GM18868 (cell line): ENCODE measurements around the gene CADM1.
A peak's percentile ranks its signal among the peaks of the same experiment; 100 is the strongest.

Experiments
- ATAC-seq: cut with Tn5 transposase; IDR thresholded peaks from one replicate; pipeline ENCODE4 v1.9.1; 2021; ENCODE audit warnings: mild to moderate bottlenecking, moderate library complexity; ENCODE audit not compliant: unreplicated experiment

The CADM1 gene

DNA sequence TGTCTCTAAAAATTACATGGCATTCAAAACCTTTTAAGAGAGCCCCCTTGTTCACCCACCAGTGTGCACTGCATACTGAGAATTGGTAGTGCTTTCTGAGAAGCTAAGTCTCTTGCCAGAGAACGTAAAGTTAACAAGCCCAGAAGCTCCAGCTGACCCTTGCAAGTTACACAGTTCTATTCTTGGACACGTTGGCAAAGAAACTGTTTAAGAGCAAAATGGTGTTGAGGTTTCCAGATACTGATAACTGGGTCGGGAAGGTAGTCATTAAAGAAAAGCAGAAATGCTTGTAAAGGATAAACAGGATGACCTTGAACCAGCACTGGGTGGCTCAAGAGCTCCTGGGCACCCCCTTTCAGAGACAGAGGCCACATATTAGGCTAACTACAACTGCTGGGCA is 284.8 kb downstream of the CADM1 start:
- ATAC-seq = no peak

DNA sequence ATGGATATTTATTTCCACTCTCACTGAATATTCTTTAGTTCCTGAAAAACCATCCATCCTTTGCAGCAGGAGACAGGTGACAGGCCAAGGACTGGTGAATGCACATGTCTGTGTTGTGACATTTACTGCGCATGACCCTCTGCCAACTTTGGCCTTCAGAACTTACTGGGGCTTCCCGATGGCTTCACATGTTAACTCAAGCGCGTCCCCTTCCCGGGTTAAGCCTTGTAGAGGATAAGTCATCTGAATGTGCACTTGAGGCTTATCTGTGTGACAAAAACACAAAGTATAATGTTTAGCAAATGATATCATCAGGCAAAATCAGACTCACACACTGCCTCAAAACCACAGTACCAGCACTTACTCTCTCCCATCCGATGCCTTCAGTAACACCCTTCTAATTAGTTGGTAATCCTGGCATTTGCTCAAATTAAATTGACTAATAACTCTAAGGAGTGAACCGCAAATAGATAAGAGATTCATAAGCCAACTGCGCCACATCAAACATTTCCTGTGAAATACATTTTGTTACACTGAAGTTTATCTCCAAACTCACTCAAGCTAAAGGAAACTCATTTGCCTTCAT is 286.4 kb downstream of the CADM1 start:
- ATAC-seq = no peak

DNA sequence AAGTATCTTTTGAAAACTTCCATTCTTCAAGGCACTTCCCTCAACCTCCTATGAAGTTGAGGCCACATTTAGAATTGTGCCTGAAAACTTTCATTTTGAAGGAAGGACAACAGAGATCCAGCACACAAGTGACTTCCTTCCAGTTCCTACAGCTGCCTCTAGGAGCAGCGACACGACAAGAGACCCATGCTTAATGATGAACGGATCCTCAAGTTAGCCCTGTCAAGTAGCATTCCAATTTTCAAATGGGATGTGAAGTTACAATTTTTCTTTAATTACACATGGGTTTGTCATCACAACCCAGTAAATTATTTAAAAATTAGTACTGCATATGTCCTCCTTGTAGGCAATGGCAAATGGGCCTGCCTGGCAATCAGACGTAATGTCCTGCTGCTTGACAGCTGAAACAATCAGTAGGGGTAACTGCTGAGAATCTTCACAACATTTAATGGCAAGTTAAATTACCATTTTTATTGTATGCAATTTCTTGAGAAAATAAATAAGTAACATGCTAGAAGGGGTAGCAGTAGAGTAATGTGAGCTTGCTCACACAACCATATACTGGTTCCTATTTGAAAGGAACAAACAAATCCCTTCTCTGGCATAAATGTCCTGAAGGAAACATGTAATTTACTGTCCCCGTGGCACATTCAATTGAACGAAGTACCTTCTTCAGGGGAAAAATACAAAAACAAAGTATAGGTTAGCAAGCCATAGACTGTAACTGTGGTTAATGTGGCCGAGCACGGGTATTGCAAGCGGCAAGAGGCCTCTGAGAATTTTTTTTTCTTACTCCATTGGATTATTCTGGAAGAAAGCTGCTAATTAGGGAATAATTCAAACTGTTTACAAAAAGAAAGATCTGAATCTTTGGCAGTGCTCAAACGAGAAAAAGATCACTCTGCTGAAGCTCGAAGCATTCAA is 288.3 kb downstream of the CADM1 start:
- no peak for ATAC-seq

DNA sequence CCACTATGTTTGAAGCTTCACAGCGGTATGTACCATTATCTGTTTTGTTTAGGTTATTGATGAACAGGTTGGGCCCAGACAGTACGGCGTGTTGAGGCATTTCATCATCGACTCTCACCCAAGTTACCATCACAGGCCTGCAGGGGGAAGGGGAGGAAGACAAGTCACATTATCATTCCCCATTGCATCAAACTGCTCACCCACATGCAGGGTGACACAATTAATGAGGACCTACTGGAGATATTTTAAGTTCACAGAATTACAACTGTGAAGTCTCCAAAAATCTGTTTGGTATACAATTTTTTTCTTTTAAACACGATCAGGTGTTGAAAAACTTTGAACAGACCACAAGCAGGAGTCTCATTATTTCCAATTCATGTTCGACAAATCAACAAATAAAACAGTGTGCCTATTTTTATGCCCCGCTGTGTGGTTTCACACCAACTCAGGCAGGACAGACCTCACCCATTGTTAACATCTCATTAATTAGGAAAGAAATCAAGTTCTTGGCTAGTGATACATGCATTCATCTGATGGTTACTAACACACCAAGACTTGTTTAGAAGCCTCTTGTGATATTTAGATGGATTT is 289.5 kb downstream of the CADM1 start:
- no peak for ATAC-seq

DNA sequence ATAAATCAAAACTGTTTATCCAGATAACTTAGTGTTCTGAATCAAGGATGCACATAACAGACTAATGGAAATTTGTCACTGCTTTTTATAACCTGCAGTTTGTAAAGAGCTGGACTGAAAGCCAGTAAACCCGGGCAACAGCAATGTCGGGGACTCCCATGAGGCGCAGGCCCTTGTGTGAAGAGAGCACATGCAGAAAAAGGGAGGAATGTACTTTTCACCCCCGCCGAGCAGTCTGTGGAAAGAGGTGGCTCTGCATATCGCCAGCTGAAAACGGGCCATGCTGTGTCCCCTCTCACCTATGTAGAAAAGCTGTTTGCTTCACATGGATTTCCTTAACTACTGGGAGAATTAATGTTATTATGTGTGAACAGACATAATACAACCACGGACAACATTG is 291.2 kb downstream of the CADM1 start:
- no peak for ATAC-seq

DNA sequence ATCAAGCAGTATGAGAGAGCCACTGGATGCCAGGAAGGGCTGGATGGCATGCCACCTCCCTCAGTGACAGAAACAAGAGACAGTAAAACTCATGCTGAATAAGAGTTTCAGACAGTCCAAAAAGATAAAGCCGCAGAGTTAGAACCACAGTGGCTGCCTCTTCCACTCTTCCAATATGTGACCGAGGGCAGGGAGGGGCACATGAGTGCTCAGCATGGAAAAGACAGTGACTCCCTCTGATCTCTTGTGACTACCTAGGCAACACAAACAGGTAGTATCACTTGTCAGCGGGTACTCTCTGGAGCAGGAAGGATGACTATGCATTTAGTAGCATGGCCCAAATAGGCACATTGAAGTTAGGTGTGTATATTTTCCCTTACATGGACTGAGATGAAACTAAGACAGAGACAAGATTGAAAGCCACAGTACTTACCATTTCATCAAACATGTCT is 295.4 kb downstream of the CADM1 start:
- ATAC-seq = no peak

DNA sequence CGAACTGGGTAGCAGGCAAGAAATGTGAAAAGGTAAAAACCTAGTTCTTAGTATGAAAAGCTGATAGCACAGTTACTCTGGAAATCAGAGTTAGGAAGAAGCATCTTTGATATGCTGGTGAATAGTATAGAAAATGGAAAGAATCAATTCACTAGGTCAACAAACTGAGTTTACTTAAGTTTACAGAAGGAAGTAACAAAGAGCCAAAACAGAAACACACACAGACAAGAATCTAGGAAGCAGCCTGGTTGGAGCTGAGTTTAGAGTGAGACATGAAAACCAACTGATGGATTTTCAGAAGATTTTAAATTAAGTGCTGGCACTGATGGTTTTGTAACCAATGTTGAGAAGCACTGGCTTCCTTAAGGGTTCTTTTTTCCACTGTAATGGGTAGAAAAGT is 296.3 kb downstream of the CADM1 start:
- ATAC-seq = no peak

DNA sequence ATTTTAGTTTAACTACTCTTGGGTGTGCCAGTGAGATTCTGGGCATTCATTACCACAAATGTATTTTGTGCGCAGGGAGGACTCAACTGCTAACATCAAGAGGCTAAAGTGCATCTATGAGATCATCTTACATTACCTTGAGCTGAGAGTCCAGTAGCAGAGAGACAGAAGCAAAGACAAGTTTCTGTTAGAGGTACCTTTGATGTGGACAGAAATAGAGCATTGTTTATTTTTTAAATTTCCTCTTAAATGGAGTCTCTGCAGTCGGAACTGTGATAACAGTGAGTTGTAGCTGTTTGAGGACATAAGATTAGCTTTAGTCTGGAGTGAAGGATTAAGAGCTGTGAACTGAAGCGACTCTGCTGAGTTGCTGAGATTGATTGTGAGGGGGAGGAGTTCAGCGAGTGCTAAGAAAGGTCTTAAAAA is 297.0 kb downstream of the CADM1 start:
- no peak for ATAC-seq

DNA sequence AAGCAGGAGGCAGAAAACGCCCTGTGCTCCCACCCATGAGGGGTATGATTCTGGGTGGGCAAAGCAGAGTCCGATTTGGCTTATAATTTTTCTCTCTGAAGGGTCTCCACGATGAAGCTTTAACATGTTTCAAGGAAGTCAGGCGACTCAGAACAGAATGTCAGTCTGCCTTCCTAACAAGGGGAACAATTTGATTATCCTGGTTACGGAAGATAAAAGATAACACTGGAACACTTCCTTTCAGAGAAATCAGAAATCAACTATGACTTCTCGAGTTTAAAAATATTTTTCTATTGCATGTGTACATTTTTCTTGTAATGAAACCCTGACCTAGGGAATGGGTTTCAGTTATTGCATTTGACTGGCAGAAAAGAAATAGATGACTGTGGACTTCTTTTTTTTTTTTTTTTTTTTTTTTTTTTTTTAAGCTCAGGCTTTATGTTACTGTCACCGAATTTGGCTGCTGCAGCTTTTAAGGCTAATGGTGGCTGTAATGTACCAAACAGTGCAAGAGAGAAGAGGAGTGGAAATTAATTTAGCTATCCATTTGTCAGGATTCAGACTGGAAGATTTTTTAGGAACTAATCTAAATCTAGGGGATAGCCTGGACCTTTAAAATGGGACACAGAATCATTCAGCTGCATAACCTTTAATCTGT is 297.7 kb downstream of the CADM1 start:
- ATAC-seq = no peak

DNA sequence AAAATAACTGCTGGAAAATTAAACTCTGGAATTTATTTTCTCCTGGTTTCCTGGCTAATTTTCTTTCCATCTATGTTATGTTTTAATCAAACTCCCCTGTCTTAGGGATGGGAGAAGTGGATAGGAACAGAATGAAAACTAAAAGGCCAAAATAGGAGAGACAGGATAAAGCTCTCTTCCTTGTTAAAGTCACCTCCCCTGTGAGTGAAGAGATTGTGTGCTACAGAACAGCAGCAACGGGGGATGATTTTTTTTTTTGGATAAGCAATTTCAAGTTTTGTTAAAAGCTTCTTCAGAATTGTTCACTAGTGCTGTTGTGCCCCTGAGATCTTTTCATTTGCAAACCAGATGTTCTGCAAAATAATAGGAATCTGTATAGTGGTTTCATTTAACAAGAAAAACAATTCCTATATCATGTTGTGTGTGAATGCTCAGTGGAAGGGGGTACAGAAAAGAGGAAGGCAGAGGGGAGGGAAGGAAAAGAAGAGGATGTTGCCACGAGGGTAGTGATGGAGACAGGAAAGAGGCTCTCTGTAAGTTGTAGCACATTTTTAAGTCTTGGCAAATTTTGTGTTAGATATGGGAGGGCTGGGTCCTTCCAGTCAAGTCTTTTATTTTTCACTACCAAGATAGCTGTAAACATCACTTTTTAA is 301.2 kb downstream of the CADM1 start:
- no peak for ATAC-seq

DNA sequence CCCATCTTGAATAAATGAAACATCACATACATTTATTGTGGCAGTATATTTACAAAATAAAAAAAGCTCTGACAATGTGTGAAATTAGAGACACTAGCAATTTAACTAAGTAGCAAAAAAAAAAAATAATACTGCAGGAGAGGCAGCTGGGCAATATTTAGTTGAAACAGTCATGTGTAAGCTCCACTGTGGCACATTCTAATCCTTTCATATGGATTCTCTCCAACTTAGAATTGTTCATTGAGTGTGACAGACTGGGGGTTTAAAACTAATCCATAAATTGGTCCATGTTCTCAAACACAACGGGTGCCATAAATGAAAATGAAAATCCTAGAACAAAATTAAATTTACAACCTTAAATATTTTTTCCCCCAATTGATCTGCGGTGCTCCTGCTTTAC is 302.1 kb downstream of the CADM1 start:
- ATAC-seq = no peak

DNA sequence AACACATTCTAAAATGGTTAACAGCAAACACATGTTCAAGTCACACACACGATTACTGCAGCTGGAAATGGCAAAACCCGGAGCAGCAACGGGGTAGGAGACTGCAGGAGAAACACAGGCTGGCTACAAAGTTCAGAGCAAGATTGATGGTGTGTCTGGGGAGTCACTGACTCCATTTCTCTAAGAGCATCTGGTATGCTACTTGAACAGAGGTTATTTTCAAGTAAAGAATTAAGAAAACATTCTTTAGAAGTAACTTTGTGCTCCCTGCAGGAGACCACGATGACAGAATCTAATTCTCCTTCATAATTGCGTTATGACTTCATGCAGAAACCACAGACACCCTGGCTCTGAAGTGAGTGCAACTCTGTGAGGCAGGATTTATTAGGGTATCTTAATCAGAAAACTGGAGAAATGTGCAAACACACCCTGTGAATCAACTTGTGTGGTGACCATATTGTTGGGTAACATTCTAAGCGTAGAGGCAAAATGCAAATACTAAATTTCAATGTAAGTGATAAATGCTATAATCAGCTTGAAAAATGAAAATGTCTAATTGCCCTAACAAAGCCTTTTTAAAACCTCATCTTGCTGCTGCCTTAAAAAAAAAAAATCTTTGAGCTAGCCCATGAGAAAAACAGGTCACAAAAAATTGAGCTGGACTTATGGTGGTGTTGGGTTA is 303.0 kb downstream of the CADM1 start:
- no peak for ATAC-seq

DNA sequence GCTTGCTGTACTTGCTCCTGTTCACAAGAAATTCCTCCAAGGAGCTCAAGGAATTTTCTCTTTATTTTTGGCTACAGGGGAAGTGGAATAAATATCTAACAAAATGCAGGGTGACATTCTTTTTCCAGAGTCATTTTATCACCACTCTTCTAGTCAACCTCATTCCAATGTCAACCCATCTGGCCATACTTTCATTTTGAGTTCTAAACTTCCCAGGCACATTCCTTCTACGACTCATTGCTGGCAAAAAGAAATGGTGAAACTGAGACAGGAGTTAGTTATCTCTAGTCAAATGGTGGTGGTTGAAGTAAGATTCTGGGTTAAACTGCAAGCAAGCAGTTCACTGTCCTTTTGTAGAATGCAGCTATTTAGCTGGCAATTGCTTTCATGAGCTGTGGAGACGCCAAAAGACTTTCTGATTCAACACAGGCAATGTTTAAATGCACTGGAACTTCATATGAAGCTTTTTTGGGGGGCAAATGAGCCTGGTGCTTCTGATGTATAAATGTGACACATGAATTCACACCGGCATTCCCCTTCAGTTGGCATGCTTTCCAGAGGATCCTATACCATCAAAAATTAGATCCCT is 304.6 kb downstream of the CADM1 start:
- ATAC-seq = no peak

DNA sequence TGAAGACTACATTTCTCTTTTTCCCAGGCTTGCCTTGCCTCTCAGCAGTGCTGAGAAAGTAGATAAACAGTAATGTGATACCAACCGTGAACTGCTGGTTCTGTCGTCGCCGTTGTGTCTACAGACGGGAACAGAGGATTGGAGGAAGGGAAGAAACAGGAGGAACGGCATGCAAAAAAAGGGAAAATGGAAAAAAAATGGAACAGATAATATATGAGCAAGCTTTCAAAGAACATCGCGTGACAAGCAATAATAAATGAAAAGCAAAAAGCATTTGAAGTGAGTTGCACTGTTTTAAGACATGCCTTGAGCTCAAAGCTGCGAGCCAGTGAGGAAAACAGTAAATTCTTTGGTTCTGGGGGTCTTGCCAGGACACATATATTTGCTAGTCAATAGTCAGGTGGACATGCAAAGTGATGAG is 305.9 kb downstream of the CADM1 start:
- no peak for ATAC-seq

DNA sequence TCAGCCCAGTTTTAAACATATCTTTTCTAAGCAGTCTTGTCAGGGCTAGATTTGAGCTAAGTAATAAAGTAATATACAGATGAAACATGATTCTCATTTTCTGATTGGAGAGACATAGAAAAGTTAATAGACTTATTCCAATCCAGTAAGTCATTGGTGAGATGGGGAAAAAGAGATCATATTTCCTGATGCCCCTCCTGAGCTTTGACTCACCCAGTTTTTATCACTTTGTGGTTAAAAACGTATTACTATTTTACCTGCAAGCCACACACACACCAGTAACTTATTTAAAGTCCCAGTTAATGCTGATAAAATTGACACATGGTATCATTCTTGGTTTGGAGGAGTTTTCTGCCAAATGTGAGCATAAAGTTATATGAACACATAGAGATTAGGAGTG is 306.8 kb downstream of the CADM1 start:
- ATAC-seq = no peak

DNA sequence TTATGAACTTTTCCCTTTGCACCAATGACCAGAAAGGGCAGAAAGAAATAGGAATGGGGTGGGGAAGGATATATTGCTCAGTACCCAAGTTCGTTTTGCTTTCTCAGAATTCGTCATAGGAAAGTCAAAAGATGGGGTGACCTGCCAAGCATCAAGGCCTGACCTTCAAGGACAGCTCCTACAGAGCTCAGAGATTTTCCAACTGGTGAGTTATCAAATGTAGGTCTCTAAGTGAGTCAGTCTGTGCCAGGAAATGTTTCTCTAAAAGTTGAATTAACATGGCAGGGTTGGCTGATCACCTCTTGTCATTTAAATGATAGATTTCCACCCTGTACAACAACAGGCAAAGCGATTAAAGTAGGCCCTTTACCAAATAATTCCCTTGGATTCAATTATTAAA is 307.2 kb downstream of the CADM1 start:
- no peak for ATAC-seq

DNA sequence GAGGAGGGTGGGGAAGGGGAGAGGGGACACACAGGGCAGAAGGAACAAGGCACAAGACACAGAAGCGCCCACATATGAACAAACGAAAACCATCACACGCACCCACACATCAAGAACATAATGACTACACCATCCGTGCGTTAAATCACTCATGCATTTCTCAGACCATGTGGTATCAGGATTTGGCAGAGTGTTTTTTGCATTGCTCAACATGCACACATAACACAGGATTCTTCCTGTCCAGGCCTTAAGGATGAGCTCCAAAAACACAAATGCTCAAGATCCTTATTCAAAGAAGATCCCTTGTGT is 309.5 kb downstream of the CADM1 start:
- peak; percentile 16 for ATAC-seq

DNA sequence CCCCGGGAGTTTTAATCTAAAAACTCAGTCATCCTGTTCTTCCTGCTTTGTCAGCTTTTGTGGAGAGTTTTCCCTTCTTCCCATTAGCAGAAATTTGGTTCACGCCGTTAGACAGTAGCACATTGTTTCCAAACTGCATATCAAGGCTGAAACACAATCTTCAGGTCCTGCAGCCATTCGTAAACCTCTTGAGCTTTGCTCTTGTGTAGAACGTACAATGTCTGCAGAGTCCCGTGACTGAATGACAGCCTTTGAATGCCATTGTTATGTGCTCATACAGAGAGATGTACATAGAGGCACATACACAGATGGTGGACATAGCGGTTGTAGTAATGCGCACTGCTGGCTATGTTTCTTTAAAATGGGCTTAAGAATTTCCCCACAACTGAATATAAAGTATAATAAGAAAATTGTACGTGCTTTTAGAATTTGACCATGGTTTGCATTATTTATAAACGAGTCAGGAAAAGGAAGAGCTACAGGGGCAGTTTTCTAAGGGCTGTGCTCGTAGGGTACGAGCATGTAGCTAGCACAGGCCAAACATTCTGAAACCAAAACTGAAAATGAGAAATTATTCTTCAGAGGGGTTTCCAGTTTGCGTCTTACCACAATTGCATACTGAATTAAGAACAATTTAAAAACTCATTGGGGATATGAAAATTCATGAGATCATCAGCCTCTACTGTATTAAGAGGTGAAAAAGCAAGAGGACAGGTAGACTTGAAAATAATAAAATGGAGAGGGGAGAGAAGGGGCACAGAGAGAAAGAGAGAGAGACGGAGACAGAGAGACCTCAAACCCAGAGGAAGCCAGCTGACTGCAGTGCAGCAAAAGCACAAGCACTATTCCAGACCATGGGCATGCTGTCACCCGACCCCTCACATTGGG is 310.1 kb downstream of the CADM1 start:
- peak; percentile 80 for ATAC-seq

DNA sequence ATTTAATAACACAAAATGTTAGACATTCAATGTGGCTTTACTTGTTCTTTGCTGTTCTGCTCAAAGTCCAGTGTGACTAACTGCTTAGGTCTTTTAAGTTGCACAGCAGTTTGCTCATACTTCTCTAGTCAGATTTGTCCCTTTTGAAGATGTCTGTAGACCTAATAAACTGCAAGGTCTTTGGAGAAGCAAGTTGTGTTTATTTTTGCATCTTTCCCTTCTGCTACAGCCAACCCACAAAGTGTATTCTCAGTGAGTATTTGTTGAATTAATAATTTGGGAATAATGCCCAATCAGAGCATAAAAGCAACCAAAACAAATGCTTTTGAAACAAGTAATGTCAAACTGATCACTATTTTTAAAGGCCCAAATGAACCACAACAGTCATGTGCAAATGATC is 312.5 kb downstream of the CADM1 start:
- ATAC-seq = no peak
